Measurements from ENCODE around the gene MVK.

MVK gene

DNA sequence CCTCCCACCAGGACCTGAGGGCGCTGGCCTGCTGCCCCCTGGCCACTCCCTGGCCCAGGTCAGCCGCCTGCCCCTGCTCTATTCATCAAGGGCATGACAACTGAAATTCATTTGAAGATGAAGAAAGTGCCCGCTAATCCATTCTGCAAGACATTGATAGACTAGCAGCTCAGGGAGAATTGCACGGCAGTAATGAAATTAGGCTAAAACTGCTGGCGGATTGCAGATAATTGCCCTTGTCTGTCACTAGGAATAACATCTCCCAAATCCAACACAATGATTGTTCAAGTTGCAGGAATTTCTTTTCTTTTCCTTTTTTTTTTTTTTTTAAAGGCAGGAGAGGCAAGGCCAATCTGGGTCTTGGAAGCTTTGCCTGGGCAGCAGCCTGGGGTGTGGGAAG, 44.5 kb downstream of the MVK start:
- H3K4me3 ChIP-seq (ENCODE audit: low read depth, low read length): no peak overlapping the region
- TF ChIP-seq CTCF (IDR thresholded peaks at IDR 0.05; ENCODE audit: borderline replicate concordance, insufficient read depth, low read depth, low read length): no peak

DNA sequence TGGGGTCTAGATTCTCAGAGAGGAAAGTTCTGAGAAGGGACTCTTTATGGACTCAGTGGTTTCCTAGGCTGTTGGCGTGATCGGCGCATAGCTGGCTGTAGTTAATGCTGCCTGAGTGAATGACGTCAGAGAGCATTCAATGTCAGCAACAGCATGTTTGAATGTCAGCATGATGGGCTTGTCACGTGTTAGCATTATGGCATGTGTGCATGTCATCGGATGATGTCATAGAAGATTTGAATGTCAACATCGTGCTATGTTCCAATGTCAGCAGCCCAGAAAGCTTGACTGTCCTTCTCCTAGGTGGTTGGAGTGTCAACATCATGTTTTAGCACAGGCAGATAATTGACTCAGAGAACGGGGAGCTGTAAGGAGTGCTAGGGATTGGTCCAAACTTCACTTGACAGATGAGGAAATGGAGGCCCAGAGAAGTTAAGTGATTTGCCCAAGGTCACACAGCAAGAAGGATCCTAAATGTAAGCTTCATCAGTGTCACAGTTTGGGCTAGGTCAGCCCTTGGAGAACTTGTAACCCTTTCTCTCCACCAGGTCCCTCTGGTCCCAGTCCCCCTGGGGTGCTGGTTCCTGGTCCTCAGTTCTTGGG, 45.5 kb downstream of the MVK start:
- no peak overlapping the region for H3K4me3 ChIP-seq (ENCODE audit: low read depth, low read length)
- no peak for TF ChIP-seq CTCF (IDR thresholded peaks at IDR 0.05; ENCODE audit: borderline replicate concordance, insufficient read depth, low read depth, low read length)

DNA sequence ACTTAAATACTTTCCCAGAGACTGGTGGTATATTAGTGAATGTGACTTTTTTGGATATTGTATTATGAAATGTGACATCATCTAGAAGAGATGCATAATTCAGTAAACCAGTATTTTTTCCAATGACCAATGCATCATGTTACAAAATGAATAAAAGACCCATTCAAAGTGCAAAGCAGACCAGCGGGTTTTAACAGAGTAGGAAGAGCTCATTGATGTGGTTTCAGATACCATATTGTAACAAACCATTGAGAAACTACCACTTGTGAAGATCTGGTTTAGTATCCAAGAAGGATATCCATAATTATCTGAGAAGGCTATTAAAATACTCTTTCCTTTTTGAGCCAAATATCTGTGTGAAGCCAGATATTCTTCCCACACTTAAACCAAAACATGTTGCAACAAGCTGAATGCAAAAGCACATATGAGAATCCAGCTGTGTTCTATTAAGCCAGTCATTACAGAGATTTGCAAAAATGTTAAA, 47.7 kb downstream of the MVK start:
- TF ChIP-seq CTCF (IDR thresholded peaks at IDR 0.05; ENCODE audit: borderline replicate concordance, insufficient read depth, low read depth, low read length): no peak
- no peak overlapping the region for H3K4me3 ChIP-seq (ENCODE audit: low read depth, low read length)

DNA sequence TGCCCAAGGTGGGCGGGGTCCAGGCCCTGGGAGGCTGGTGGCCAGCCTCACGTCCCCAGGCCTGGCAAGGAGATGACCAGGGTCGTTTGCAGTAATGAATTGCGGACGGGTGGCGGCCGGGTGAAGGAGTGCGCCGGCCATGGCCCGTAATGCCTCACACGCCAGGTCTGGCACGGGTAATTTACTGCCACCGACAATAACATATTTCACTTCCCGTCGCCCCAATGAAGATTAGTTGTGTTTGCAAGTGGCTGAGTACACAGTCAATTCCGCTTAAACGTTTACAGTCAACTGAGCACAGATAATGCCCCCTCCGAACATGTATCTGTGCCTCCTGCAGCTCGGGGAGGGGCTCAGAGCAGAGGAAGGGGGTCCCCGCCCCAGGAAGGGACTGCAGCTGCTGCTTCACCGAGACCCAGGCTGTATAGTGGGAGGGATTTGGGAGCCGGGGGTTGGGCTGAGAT, 48.3 kb downstream of the MVK start:
- TF ChIP-seq CTCF (IDR thresholded peaks at IDR 0.05; ENCODE audit: borderline replicate concordance, insufficient read depth, low read depth, low read length): no peak
- no peak overlapping the region for H3K4me3 ChIP-seq (ENCODE audit: low read depth, low read length)

GRCh38 chr12:109624467-109624866, 50.9 kb downstream of the MVK start:
- H3K4me3 ChIP-seq (ENCODE audit: low read depth, low read length): no peak overlapping the region
- no peak for TF ChIP-seq CTCF (IDR thresholded peaks at IDR 0.05; ENCODE audit: borderline replicate concordance, insufficient read depth, low read depth, low read length)

DNA sequence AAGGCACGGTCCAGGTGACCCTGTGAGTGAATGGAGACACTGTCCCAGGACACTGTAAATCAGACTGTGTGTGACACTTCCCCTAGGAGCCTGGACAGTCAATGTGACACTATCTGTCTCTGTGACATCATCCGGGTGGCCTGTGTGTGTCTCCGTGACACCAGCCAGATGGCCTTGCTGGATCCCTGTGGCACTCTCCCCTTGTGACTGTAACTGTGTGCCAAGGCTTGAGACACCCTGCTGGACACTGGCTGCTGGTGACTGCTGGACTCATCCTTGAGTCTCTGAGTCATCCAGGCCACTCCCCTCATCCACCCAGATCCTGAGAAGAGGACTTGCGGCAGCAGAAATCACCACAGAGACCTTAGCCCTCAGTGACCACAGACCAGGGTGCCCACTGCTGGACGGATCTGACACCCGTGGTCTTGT, 51.6 kb downstream of the MVK start:
- no peak overlapping the region for H3K4me3 ChIP-seq (ENCODE audit: low read depth, low read length)
- TF ChIP-seq CTCF (IDR thresholded peaks at IDR 0.05; ENCODE audit: borderline replicate concordance, insufficient read depth, low read depth, low read length): no peak

- H3K4me3 ChIP-seq (ENCODE audit: low read depth, low read length): no peak overlapping the region
- TF ChIP-seq CTCF (IDR thresholded peaks at IDR 0.05; ENCODE audit: borderline replicate concordance, insufficient read depth, low read depth, low read length): no peak
Observed at GRCh38 chr12:109625749-109626377, 52.3 kb downstream of the MVK start.

Measured in GM12875 (cell line).